Measurements from ENCODE around the gene YES1.

GRCh38 chr18:849021-849420 lies 37.0 kb upstream of the YES1 start:
- no peak for TF ChIP-seq CTCF (IDR thresholded peaks at IDR 0.05; ENCODE audit: control extremely low read depth in 1 of 3, insufficient read depth in 1 of 3, low read depth in 1 of 3, low read length in 3 of 3)
- no peak for TF ChIP-seq ASH2L (IDR thresholded peaks at IDR 0.05; ENCODE audit: low read length)
- TF ChIP-seq POLR2A (IDR thresholded peaks at IDR 0.05; ENCODE audit: control extremely low read depth in 1 of 2, low read depth in 2 of 2, low read length in 2 of 2) = no peak
- TF ChIP-seq USF2 (IDR thresholded peaks at IDR 0.05; ENCODE audit: low read length) = no peak
- TF ChIP-seq POLR2AphosphoS5 (IDR thresholded peaks at IDR 0.05; ENCODE audit: low read depth, low read length) = no peak
- no peak for TF ChIP-seq RAD21 (IDR thresholded peaks at IDR 0.05 in 1 of 2, conservative IDR thresholded peaks at IDR 0.05 in 1 of 2; ENCODE audit: low read depth in 2 of 2, low read length in 2 of 2)
- TF ChIP-seq FOSL1 (IDR thresholded peaks at IDR 0.05; ENCODE audit: insufficient read depth, low read depth, low read length) = no peak
- TF ChIP-seq CHD1 (IDR thresholded peaks at IDR 0.05; ENCODE audit: low read depth, low read length) = no peak
- TF ChIP-seq TCF12 (IDR thresholded peaks at IDR 0.05; ENCODE audit: low read depth, low read length) = no peak
- TF ChIP-seq JUN (IDR thresholded peaks at IDR 0.05; ENCODE audit: low read depth, low read length) = no peak
- no peak for TF ChIP-seq NRF1 (IDR thresholded peaks at IDR 0.05; ENCODE audit: low read depth, low read length)
